NCI-H748 treated with DMSO at 0.1 percent for 48 hours (cell line): Measurements from ENCODE around the gene F12.
"Not testable (repeated sequence)": the region's sequence is repeated elsewhere in the genome, so short reads cannot be mapped to it uniquely, and the experiment has no call there.

Experiments used
- DNase-seq: peaks from one replicate; lab custom pipeline; 2025; lab: John Stamatoyannopoulos, UW

F12 gene

GRCh38 chr5:177432143-177432838 is 22.9 kb upstream of the F12 start:
- DNase-seq: no peak

- DNase-seq: no peak
Measured at GRCh38 chr5:177431317-177432142, 22.2 kb upstream of the F12 start.

GRCh38 chr5:177430972-177431316 is 21.6 kb upstream of the F12 start:
- no peak for DNase-seq

DNA sequence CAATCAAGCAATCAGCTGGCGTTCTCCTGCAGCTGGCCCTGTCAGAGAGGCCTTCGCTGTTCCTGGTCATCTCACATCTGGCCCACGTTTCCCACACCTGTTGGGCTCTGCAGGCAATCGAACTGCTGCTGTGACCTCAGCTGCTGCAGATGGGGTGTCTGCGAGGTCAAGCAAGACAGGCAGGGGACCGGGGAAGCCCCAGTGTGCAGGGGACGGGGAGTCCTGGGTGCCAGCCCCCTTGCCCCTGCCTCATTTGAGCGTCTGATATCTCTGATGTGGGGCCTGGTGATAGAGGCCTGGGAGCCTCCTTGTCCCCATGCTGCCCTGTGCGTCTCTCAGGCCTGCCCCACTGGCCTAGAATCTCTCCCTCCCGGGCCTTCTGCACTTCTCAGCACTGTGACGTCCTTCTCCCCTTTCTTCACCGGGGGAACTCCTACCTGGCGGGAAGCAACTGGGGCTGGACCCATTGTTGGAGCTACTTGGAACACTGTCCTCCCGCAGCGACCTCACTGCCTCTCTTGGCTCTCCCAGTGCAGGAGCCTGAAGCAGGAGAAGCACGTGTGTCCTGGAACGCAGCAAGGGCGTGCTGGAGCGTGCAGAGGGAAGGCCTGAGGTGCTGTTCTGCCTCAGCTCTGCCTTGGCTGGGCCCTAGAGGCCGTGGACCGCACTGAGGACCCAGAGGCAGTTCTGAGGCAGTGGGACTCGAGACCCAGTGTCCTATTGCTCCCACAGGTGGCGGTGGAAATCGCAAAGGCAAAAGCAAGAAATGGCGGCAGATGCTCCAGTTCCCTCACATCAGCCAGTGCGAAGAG is 21.0 kb upstream of the F12 start:
- no peak for DNase-seq

GRCh38 chr5:177429248-177430040 is 20.1 kb upstream of the F12 start:
- no peak for DNase-seq

DNA sequence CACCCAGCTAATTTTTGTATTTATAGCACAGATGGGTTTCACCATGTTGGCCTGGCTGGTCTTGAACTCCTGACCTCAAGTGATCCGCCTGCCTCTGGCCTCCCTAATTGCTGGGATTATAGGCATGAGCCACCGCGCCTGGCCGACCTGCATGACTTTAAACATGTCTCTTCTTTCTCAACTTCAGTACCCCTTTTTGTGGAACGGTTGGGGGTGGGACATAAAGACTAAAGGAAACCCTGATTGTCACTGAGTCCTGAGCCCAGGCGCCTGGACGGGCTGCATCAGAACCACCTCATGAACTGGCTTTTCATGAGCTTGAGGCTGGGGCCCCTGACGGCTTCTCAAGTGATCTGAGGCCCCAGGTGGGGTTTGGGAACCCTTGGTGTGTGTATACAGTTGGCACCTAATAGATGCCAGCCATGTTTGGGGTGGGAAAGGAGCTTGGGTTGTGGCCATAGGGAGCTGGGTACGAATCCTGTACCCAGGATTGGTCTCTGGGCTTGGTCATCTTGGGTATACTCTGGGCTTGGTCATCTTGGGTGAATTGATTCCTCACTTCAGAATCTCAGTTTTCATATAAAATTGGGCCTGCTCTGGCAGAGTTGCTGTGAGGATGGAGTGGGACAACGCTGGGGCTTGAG is 19.3 kb upstream of the F12 start:
- no peak for DNase-seq

DNA sequence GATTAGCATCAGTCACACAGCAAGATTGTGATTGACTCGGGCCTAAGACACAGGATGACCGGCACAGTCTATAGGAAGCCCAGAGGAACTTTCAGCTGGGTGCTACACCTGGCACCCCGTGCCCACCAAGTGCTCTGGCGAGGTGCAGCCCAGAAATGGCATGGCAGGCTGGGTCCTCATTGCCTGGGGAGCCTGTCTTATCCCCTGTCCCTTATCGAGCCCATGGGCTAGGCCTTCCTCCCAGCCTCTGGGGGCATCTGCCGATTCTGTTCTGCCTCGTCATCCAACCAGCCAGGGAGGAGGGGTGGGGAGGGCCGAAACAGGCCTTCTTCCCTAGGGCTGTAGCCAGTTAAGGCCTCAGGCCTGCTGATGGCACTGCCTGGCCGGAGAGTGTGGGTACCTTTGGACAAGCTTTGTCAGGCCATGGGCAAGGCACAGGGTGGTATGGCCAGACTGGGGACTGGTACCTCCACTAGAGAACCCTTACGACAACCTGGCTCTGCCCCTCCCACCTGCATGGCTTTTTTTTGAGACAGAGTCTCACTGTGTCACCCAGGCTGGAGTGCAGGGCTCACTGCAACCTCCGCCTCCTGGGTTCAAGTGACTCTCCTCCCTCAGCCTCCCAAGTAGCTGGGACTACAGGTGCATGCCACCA is 18.7 kb upstream of the F12 start:
- DNase-seq: no peak

- DNase-seq: no peak
Measured at GRCh38 chr5:177427211-177427822, 18.0 kb upstream of the F12 start.

DNA sequence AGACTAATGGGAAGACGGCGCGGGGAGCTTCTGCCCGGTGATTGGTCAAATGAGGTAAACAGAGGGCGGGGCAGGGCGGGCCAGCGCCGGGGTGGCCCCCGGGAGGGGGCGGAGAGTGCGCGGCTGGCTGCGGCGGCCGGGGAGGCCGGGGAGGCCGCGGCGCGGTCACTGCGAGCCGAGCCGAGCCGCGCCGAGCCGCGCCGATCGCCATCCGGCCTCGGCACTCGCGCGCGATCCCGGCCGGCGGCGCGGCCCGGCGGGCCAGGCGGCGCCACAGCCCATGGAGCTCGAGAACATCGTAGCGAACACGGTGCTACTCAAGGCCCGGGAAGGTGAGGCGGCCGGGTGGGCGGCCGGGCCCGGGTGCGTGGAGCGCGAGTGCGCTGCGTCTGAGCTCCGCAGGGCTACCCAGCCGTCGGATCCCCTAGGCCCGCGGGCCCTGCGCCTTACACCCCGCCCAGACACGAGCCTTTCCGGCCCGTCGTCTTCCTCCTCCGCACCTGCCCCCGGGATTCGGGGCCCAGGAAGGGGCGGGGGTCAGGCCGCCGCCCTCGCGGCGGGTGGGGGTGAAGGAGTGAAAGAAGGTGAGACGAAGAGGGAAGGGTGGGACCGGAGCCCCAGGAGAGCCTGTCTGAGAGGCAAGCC is 17.3 kb upstream of the F12 start, which contains the start of gene GRK6:
Gene GRK6, plus strand, starts transcription at position 111 of the 645 bp plus-strand sequence. Its CDS starts 170 bp downstream, at position 281.
- peak; percentile 31 for DNase-seq

- peak; percentile 99 for DNase-seq
Measured at GRCh38 chr5:177425801-177426565, 16.6 kb upstream of the F12 start.

DNA sequence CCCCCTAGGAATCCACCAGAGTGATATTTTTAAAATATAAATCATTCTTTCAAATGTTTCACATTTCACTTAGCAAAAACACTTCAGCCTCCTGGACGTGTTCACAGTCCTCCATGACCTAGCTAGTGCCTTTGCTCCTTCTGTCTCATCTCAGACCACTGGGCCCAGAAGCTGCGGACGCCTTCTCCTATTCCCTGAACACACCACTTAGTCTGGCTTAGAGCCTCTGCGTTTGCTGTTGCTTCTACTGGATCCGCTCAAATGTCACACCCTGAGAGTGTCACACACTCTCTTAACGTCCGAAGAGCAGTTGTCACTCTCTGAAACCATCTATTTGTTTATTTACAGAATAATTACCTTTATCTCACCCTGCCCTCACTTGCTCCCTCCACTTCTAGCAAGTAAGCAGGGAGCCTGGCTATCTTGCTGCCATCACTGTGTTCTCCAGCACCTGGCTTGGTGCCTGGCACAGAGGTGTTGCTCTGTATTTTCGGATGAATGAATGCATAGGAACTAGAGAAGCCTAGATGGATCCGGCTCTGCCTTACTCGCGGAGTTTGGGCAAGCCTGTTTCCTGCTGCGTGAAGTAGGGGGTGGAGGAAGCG is 15.9 kb upstream of the F12 start:
- no peak for DNase-seq

DNA sequence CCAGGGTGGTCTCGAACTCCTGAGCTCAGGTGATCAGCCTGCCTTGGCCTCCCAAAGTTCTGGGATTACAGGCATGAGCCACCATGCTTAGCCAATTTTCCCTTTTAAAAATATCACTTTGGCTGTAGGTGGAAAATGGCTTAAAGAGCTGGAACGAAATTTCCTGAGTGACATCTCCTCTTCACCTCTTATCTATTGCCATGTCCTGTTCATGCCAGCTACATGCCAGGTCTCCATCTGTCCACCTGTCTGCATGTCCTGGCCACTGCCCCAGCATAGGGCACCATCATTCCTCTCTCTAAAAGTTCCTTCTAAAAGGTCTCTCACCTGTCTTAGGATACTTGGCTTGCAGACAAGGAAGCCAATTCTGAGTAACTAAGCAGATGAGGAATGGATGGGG is 14.3 kb upstream of the F12 start:
- DNase-seq: no peak

DNA sequence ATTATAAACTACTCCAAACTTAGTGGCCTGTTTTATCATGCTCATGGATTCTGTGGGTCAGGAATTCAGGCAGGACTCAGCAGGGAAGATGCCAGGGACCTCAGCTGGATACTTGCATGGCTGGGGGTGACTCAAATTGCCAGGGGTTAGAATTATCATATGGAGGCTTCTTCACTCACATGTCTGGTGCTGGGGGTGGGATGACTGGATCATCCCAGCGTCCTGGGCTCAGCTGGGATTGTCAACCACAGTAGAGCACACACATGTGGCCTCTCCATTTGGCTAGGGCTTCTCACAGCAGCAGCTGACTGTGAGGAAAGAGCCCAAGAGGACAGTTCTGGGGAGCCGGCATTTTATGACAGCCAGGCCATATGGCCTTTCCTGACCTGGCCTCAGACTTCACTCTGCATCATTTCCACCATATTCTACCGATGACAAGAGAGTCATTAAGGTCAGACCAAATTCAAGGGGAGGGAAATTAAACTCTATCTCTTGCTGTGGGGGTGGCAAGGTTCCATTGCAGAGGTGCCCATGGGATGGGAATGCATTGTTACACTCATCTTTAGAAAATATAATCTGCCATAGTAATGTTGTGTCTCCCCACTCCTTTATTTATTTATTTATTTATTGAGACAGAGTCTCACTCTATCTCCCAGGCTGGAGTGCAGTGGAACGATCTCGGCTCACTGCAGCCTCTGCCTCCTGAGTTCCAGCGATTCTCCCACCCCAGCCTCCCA is 11.9 kb upstream of the F12 start:
- DNase-seq: no peak

DNA sequence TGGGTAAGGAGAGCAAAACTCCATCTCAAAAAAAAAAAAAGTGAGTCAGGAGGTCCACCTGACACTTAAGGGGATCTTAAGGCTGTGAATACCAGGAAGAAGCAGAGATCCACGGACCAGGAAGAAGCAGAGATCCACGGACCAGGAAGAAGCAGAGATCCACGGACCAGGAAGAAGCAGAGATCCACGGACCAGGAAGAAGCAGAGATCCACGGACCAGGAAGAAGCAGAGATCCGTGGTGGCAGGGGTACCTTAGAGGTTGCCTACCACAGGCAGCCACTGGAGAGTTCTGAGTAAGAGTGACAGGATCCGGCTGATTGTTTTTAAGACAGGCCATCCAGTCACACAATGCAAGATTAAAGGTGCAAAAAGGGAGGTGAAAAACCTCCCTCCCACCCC is 11.1 kb upstream of the F12 start:
- DNase-seq: not testable (repeated sequence)

DNA sequence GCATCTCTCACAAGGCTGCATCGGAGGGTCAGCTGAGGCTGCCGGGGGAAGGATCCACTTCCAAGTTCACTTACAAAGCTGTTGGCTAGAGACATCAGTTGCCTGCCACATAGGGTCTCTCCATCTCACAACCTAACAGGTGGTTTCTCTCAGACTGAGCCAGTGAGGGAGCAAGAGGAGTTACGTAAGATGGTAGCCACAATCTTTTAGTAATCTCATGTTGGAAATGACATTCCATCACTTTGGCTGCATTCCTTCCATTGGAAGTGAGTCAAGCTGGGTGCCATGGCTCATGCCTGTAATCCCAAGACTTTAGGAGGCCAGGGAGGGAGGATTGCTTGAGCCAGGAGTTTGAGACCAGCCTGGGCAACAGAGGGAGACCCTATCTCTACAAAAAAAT is 9.7 kb upstream of the F12 start:
- DNase-seq: no peak

DNA sequence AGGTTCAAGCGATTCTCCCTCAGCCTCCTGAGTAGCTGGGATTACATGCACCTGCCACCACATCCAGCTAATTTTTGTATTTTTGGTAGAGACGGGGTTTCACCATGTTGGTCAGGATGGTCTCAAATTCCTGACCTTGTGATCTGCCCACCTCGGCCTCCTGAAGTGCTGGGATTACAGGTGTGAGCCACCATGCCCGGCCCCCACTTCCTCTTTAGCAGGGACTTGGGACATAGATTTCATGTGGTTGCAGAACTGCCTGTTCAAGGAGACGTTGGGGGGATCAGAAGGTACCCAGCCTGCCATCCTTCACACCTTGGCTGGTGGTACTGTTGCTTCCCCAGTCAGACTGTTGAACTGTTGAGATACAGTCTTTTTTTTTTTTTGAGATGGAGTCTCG is 7.7 kb upstream of the F12 start:
- DNase-seq: not testable (repeated sequence)

- no peak for DNase-seq
Measured at GRCh38 chr5:177414481-177414880, 5.1 kb upstream of the F12 start.
